HEK293T (cell line): ENCODE data around the gene TRIM41.

Experiments
- CTCF ChIA-PET: fragments of 350-600 bp; formaldehyde crosslinking; extraction: SDS; loops from one replicate; lab custom pipeline; 2021; ENCODE audit warnings: antibody characterized with exemption, inconsistent platforms; lab: Yijun Ruan, JAX
- POLR2A ChIA-PET: fragments of 350-600 bp; formaldehyde crosslinking; extraction: SDS; loops from one replicate; lab custom pipeline; 2020; ENCODE audit warnings: antibody characterized with exemption, inconsistent platforms; lab: Yijun Ruan, JAX
- DNase-seq: peaks from one replicate; pipeline ENCODE4 v3.0.0; 2012; ENCODE audit warnings: mixed read lengths; ENCODE audit errors: extremely low spot score
- ARNT ChIP-seq: fragments of 450-650 bp; IDR thresholded peaks from 2 replicates; pipeline ENCODE4 v1.6.1; 2017; ENCODE audit warnings: mild to moderate bottlenecking
- BHLHE40 ChIP-seq: fragments of 450-650 bp; IDR thresholded peaks from 2 replicates; pipeline ENCODE4 v1.6.1; 2016; ENCODE audit warnings: mild to moderate bottlenecking, moderate library complexity, borderline replicate concordance
- CTBP1 ChIP-seq: fragments of 450-650 bp; IDR thresholded peaks from 2 replicates; pipeline ENCODE4 v1.6.1; 2016; ENCODE audit warnings: borderline replicate concordance
- ELF4 ChIP-seq: fragments of 450-650 bp; IDR thresholded peaks from 2 replicates; pipeline ENCODE4 v1.6.1; 2017; ENCODE audit warnings: antibody characterized with exemption
- FOXA1 ChIP-seq: fragments of 450-650 bp; IDR thresholded peaks from 2 replicates; pipeline ENCODE4 v1.6.1; 2016; ENCODE audit warnings: mild to moderate bottlenecking
- FOXK2 ChIP-seq: fragments of 450-650 bp; IDR thresholded peaks from 2 replicates; pipeline ENCODE4 v1.6.1; 2016; ENCODE audit warnings: mild to moderate bottlenecking
- FOXM1 ChIP-seq: fragments of 450-650 bp; IDR thresholded peaks from 2 replicates; pipeline ENCODE4 v1.6.1; 2017; ENCODE audit warnings: mild to moderate bottlenecking, borderline replicate concordance
- HDGF ChIP-seq: fragments of 450-650 bp; IDR thresholded peaks from 2 replicates; pipeline ENCODE4 v1.6.1; 2017; ENCODE audit warnings: antibody characterized with exemption, borderline replicate concordance
- L3MBTL2 ChIP-seq: fragments of 450-650 bp; conservative IDR thresholded peaks from 2 replicates; pipeline ENCODE4 v1.6.1; 2016; ENCODE audit warnings: mild to moderate bottlenecking
- LEF1 ChIP-seq: fragments of 450-650 bp; IDR thresholded peaks from 2 replicates; pipeline ENCODE4 v1.6.1; 2017; ENCODE audit warnings: mild to moderate bottlenecking, borderline replicate concordance
- NFRKB ChIP-seq: fragments of 450-650 bp; IDR thresholded peaks from 2 replicates; pipeline ENCODE4 v1.6.1; 2016; ENCODE audit warnings: mild to moderate bottlenecking, moderate library complexity
- SP1 ChIP-seq: fragments of 450-650 bp; IDR thresholded peaks from 2 replicates; pipeline ENCODE4 v1.6.1; 2017
- SUZ12 ChIP-seq: fragments of 450-650 bp; IDR thresholded peaks from 2 replicates; pipeline ENCODE4 v1.6.1; 2016; ENCODE audit warnings: mild to moderate bottlenecking
- TARDBP ChIP-seq: fragments of 450-650 bp; IDR thresholded peaks from 2 replicates; pipeline ENCODE4 v1.6.1; 2016
- ZNF384 ChIP-seq: fragments of 450-650 bp; IDR thresholded peaks from 2 replicates; pipeline ENCODE4 v1.6.1; 2016
- TF ChIP-seq, protein P1 (sequence below): fragments of 450-650 bp; IDR thresholded peaks from 2 replicates; pipeline ENCODE4 v1.6.1; 2016

TRIM41 gene

DNA sequence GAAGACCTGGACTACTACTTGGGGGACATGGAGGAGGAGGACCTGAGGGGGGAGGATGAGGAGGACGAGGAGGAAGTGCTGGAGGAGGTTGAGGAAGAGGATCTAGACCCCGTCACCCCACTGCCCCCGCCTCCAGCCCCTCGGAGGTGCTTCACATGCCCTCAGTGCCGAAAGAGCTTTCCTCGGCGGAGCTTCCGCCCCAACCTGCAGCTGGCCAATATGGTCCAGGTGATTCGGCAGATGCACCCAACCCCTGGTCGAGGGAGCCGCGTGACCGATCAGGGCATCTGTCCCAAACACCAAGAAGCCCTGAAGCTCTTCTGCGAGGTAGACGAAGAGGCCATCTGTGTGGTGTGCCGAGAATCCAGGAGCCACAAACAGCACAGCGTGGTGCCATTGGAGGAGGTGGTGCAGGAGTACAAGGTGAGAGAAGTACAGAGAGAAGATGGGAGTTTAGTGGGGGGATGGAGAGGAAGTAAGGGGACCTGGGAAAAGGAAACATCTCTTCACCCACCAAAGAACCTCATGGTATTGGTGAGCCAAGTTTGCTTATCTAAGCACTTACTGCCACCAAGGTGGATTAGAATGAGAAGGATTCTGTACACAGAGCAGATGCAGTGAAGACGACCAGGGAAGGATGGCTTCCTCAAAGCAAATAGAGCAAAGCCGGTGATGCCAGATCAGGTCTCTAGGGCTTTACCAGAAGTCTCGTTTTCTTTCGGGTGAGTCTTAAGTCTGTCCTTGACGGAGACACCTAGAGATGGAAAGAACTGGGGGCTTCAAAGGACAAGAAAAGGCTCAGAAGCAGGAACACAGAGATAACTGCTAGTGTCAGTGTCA, 1.5 kb downstream of the TRIM41 start:
- POLR2A ChIA-PET = interaction anchor here (1.0 to 3.6 kb wide), 4 partner anchors 10 to 31 kb away, joined by 6 to 43 read pairs (median 16); partner anchors contain the start of genes RACK1 and TRIM7
- no peak for DNase-seq
- TF ChIP-seq SUZ12 (no peak), ZNF384 (no peak), LEF1 (no peak), L3MBTL2 (no peak), CTBP1 (no peak), BHLHE40 (no peak)
- TF ChIP-seq, protein P1, sequence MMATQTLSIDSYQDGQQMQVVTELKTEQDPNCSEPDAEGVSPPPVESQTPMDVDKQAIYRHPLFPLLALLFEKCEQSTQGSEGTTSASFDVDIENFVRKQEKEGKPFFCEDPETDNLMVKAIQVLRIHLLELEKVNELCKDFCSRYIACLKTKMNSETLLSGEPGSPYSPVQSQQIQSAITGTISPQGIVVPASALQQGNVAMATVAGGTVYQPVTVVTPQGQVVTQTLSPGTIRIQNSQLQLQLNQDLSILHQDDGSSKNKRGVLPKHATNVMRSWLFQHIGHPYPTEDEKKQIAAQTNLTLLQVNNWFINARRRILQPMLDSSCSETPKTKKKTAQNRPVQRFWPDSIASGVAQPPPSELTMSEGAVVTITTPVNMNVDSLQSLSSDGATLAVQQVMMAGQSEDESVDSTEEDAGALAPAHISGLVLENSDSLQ = no peak
- CTCF ChIA-PET = no interaction called here

DNA sequence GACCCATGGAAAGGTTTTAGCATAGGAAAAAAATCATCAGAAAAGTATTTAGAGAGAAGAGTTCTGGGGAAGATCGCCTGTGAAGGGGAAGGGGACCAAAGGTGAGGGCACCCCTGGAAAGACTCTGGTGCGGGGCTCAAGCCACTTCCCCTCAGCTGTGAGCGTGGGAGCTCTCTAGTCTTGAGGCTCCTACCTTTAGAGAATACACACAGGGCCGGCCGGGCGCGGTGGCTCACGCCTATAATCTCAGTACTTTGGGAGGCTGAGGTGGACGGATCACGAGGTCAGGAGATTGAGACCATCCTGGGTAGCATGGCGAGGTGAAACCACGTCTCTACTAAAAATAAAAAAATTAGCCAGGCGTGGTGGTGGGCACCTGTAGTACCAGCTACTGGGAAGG, 6.9 kb downstream of the TRIM41 start:
- TF ChIP-seq LEF1 (no peak), L3MBTL2 (no peak), ELF4 (no peak), ZNF384 (no peak), ARNT (no peak), FOXK2 (no peak), FOXA1 (no peak), FOXM1 (no peak), NFRKB (no peak), CTBP1 (no peak), TARDBP (no peak), SP1 (no peak), HDGF (no peak), BHLHE40 (no peak)
- TF ChIP-seq, protein P1 = no peak
- ChIA-PET CTCF (no interaction called here), POLR2A (no interaction called here)
- DNase-seq = no peak

DNA sequence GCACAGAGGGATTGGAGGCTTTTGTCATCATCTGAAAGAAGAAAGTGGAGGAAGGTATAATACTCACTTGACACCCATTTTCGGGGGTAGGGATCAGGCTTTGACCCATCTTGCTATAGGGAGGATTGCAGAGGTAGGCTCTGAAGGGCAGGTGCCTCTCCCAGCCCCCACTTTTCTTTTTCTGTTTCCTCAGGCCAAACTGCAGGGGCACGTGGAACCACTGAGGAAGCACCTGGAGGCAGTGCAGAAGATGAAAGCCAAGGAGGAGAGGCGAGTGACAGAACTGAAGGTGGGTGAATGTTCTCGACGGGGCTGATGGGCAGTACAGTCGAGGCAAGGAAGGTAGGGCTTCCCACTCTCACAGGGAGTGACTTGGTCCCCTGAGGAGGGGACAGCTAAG, 7.5 kb downstream of the TRIM41 start:
- POLR2A ChIA-PET = no interaction called here
- TF ChIP-seq TARDBP = no peak
- no peak for DNase-seq
- CTCF ChIA-PET = interaction anchor here (0.6 kb wide), 1 partner anchor 34 kb away, joined by 3 read pairs; no protein-coding TSS in a partner anchor

DNA sequence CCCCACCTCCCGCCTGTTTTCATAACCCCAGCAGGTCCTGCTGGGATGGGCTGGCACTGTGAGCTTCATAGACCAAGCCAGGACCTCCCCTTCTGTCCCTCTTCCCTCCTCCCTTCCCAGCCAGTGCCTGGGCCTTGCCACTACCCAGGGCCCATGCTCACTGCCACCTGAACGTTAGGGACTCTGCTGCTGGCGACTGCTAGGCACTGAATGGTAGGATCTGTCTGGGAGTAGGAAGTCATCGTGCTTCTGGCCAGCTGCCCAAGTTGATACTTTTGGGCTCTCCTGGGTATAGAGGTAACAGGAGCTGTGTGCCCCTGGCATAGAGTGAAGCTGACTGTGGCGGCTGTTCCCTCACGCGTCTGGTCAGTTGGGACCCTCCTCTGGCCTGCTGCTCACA, 8.4 kb downstream of the TRIM41 start:
- TF ChIP-seq FOXK2 (no peak), FOXM1 (no peak), ZNF384 (no peak), ARNT (no peak), HDGF (no peak), NFRKB (no peak), LEF1 (no peak), BHLHE40 (no peak), SUZ12 (no peak)
- TF ChIP-seq, protein P1 = no peak
- POLR2A ChIA-PET = interaction anchor here (2.5 kb wide), 1 partner anchor 8 kb away, joined by 13 read pairs; the partner anchor contains the start of gene TRIM41
- CTCF ChIA-PET = no interaction called here
- no peak for DNase-seq

DNA sequence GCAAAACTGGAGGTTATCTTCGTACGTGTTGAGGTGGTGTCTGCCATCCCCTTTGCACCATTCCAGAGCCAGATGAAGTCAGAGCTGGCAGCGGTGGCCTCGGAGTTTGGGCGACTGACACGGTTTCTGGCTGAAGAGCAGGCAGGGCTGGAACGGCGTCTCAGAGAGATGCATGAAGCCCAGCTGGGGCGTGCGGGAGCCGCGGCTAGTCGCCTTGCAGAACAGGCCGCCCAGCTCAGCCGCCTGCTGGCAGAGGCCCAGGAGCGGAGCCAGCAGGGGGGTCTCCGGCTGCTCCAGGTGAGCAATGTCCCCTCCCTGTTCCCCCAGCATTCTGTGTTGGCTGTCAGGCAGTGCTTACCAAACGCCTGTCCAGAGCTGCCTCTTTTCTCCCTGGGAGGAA, 9.5 kb downstream of the TRIM41 start:
- POLR2A ChIA-PET = interaction anchor here (1.3 to 2.5 kb wide), 2 partner anchors 9 to 60 kb away, joined by 5 to 13 read pairs; partner anchors contain the start of gene TRIM41

DNA sequence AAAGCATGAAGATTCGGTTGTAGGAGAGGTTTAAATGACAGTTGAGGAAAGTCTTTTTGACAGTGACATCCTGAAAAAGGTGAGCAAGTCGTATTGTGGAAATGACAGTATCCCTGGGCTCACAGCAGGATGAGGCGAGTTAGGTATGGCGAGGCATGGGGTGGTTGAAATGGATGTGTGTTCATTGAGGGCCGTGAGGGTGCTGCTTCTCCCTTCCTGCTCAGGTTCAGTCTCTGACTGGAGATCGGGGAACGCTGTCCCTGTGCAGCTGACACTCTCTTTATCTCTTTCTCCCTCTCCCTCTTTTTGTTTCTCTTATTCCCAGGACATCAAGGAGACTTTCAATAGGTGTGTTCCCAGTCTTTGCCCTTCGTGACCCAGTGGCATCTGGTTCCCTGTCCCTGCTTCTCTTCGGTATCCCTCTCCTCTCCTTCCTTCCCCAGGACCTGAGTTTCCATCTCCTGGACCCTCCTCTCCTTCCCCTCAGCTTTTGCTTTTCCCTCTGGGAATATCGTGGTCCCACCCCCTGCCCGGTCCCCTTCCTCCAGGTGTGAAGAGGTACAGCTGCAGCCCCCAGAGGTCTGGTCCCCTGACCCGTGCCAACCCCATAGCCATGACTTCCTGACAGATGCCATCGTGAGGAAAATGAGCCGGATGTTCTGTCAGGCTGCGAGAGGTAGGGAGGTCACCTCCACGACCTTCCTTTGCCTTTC, 10.2 kb downstream of the TRIM41 start:
- TF ChIP-seq HDGF (no peak), FOXM1 (no peak), FOXA1 (no peak), FOXK2 (no peak), L3MBTL2 (no peak), LEF1 (no peak), SUZ12 (no peak), ELF4 (no peak)
- ChIA-PET POLR2A (interaction anchor here (1.3 to 2.5 kb wide), 3 partner anchors 10 to 60 kb away, joined by 5 to 13 read pairs (median 11); partner anchors contain the start of genes TRIM41 and TRIM52), CTCF (no interaction called here)
- DNase-seq = no peak

More for the DNA sequence above, 9.5 kb downstream of the TRIM41 start:
- CTCF ChIA-PET = no interaction called here
- DNase-seq = no peak
- TF ChIP-seq SP1 (no peak), ZNF384 (no peak), TARDBP (no peak)
